Transverse colon (tissue), 4 donors: ENCODE results near the gene KIFC1. TPM values are rescaled to one million over a fixed set of nuclear protein-coding genes. Genes with fewer than 3 reads are reported as not detected.

Experiments used
- DNase-seq: peaks from one replicate; pipeline ENCODE4 v3.0.0-alpha.2; 2019
- H3K27ac ChIP-seq, 4 donors: fragments of 200-600 bp; sonication (generic); 2 replicates each; pipeline ENCODE4 v1.5.1; 2016 to 2018; ENCODE audit warnings: inconsistent platforms in 4 of 4
- H3K27me3 ChIP-seq: fragments of 200-600 bp; sonication (generic); 2 replicates; pipeline ENCODE4 v1.5.1; 2017; ENCODE audit warnings: inconsistent platforms
- H3K36me3 ChIP-seq, 4 donors: fragments of 200-600 bp; sonication (generic); 2 replicates each; pipeline ENCODE4 v1.5.1; 2017 to 2019; ENCODE audit warnings: inconsistent platforms in 4 of 4
- H3K4me1 ChIP-seq, 4 donors: fragments of 200-600 bp; sonication (generic); 2 replicates each; pipeline ENCODE4 v1.5.1; 2017 to 2020; ENCODE audit warnings: inconsistent platforms in 4 of 4
- H3K4me3 ChIP-seq, 4 donors: fragments of 200-600 bp; sonication (generic); 1 replicate in 1 of 4; 2 replicates in 3 of 4; pipeline versions ENCODE4 v1.5.1 to v1.6.1; 2017 to 2019; ENCODE audit warnings: inconsistent platforms in 4 of 4
- H3K9me3 ChIP-seq, 2 donors: fragments of 200-600 bp; sonication (generic); 2 replicates each; pipeline ENCODE4 v1.5.1; 2017 to 2019; ENCODE audit warnings: inconsistent platforms in 2 of 2
- CTCF ChIP-seq, 5 experiments: fragments of 200-600 bp in 3 of 5; fragments of 450-650 bp in 2 of 5; sonication (generic) in 3 of 5; IDR thresholded peaks; 1 replicate in 2 of 5; 2 replicates in 3 of 5; pipeline ENCODE4 v1.5.1; 2016 to 2017; ENCODE audit warnings: antibody characterized with exemption in 5 of 5, inconsistent platforms in 3 of 5, mild to moderate bottlenecking in 2 of 5, moderate library complexity in 1 of 5
- EP300 ChIP-seq: sonication (generic); formaldehyde crosslinking; IDR thresholded peaks from one replicate; pipeline ENCODE4 v1.6.1; 2017; ENCODE audit warnings: antibody characterized with exemption, low read depth
- POLR2A ChIP-seq: fragments of 450-650 bp; IDR thresholded peaks from one replicate; pipeline ENCODE4 v1.6.1; 2016; ENCODE audit warnings: antibody characterized with exemption, mild to moderate bottlenecking, moderate library complexity
- POLR2AphosphoS5 ChIP-seq, 3 donors: sonication (generic); formaldehyde crosslinking; IDR thresholded peaks; one replicate each; pipeline ENCODE4 v1.6.1; 2016; ENCODE audit warnings: antibody characterized with exemption in 3 of 3
- WGBS, 2 donors: methylation state at CpG; one replicate each; pipeline ENCODE4 v1.1.5; 2018; ENCODE audit warnings: low coverage in 1 of 2; 5-methylcytosine and 5-hydroxymethylcytosine counted together
- in situ Hi-C, 4 donors: fragments of 200-750 bp; cut with MboI; loops; one replicate each; pipeline versions ENCODE4 v1.15.0 to v1.15.1; 2017; ENCODE audit warnings: low sequenced_read_pairs in 3 of 4, low pct_ligation_motif_present in 1 of 4, low pct_unique_long_range_greater_than_20kb in 1 of 4
- intact Hi-C: fragments of 100-400 bp; cut with DNase I; formaldehyde crosslinking; loops from one replicate; pipeline ENCODE4 v1.15.1; 2023; ENCODE audit warnings: low total_unique reads
- total RNA-seq, 4 donors: library from RNA; depleted of rRNA; stranded (reverse); fragments of >200 nt; gene quantifications; one replicate each; pipeline ENCODE4 v1.1.0, GENCODE V29; 2016

Gene KIFC1
- total RNA-seq, 4 donors from 2014 or later: 2.6 to 51.5 (median 5.8) TPM

GRCh38 chr6:33415831-33416230 is 24.2 kb downstream of the KIFC1 start:
- peaks cover 0 to 24% (median 8%) of the 10 kb centered on the region in 4 donors for H3K36me3 ChIP-seq
- H3K4me3 ChIP-seq: no peak overlapping the region

GRCh38 chr6:33416386-33417127 is 24.9 kb downstream of the KIFC1 start:
- in situ Hi-C loops: loop anchor here in 1 of 4 donors (25.0 kb wide), 1 partner anchor 454 kb away; the partner anchor contains the start of genes BRD2 and HLA-DMA
- H3K36me3 ChIP-seq: peaks cover 0 to 24% (median 8%) of the 10 kb centered on the region in 4 donors
- peaks cover 30 to 66% (median 45%) of the 10 kb centered on the region in 4 donors for H3K4me1 ChIP-seq
- no peaks in the 10 kb centered on the region for H3K27me3 ChIP-seq
- intact Hi-C loops: loop anchor here (5.0 to 10.0 kb wide), 2 partner anchors 102 to 1631 kb away; partner anchors contain the start of genes TAPBP and ZBTB22
- no peaks in the 10 kb centered on the region for H3K9me3 ChIP-seq
- TF ChIP-seq EP300: no peak
- TF ChIP-seq POLR2AphosphoS5 (IDR thresholded peaks at IDR 0.05): no peak
- TF ChIP-seq CTCF (IDR thresholded peaks at IDR 0.05): no peak
- no peak for TF ChIP-seq POLR2A
- H3K4me3 ChIP-seq: peak overlapping the region; percentile 60 to 75 (median 72)
- peak overlapping the region; percentile 91 to 96 (median 94) for H3K27ac ChIP-seq
- WGBS, 2 donors: 32 to 46% methylated on average over 5 to 12 of the region's 12 CpGs
- DNase-seq: no peak

More at GRCh38 chr6:33415831-33416230, 24.2 kb downstream of the KIFC1 start:
- Histone ChIP-seq H3K9me3 (no peaks in the 10 kb centered on the region), H3K27me3 (no peaks in the 10 kb centered on the region), H3K4me1 (peaks cover 31 to 69% (median 48%) of the 10 kb centered on the region in 4 donors), H3K27ac (peak overlapping the region in 3 of 4 donors; percentile 21 to 93 (median 91))
- intact Hi-C loops: loop anchor here (5.0 to 10.0 kb wide), 2 partner anchors 101 to 1631 kb away; partner anchors contain the start of genes TAPBP and ZBTB22
- TF ChIP-seq CTCF (IDR thresholded peaks at IDR 0.05) (no peak), POLR2AphosphoS5 (IDR thresholded peaks at IDR 0.05) (no peak), EP300 (no peak), POLR2A (no peak)
- DNase-seq: no peak
- WGBS, 2 donors: 57 to 72% methylated on average over 1 to 9 of the region's 9 CpGs
- in situ Hi-C loops: loop anchor here in 1 of 4 donors (25.0 kb wide), 1 partner anchor 454 kb away; the partner anchor contains the start of genes BRD2 and HLA-DMA

GRCh38 chr6:33417128-33417902 is 25.7 kb downstream of the KIFC1 start:
- Histone ChIP-seq H3K4me3 (peak overlapping the region; percentile 60 to 75 (median 72)), H3K27ac (peak overlapping the region; percentile 91 to 96 (median 94)), H3K27me3 (no peaks in the 10 kb centered on the region), H3K9me3 (no peaks in the 10 kb centered on the region), H3K4me1 (peaks cover 23 to 58% (median 38%) of the 10 kb centered on the region in 4 donors), H3K36me3 (peaks cover 0 to 24% (median 8%) of the 10 kb centered on the region in 4 donors)
- no peak for DNase-seq
- intact Hi-C loops: loop anchor here (5.0 to 10.0 kb wide), 2 partner anchors 103 to 1630 kb away; partner anchors contain the start of genes TAPBP and ZBTB22
- in situ Hi-C loops: loop anchor here in 1 of 4 donors (25.0 kb wide), 1 partner anchor 455 kb away; the partner anchor contains the start of genes BRD2 and HLA-DMA
- 1% methylated on average over 25 of the region's 25 CpGs; no CpG with 5 or more reads in 1 of the 2 donors for WGBS, 2 donors
- TF ChIP-seq POLR2A: no peak
- TF ChIP-seq POLR2AphosphoS5 (IDR thresholded peaks at IDR 0.05): peak in 1 of 3 donors; percentile 5
- TF ChIP-seq CTCF (IDR thresholded peaks at IDR 0.05): peak in 1 of 5 experiments; percentile 15
- no peak for TF ChIP-seq EP300
